22Rv1 (cell line): ENCODE results near the gene MINDY4.

Experiments
- H3K27ac ChIP-seq: fragments of 450-650 bp; 2 replicates; pipeline ENCODE4 v1.5.1; 2017
- CTCF ChIP-seq: fragments of 450-650 bp; IDR thresholded peaks from 2 replicates; pipeline ENCODE4 v1.5.1; 2017; ENCODE audit warnings: mild to moderate bottlenecking
- ZFX ChIP-seq: fragments of 450-650 bp; IDR thresholded peaks from 2 replicates; pipeline ENCODE4 v1.6.1; 2017; ENCODE audit warnings: antibody characterized with exemption, borderline replicate concordance

MINDY4 gene

GRCh38 chr7:30761214-30762156 is 9.7 kb upstream of the MINDY4 start:
- H3K27ac ChIP-seq, result no peak overlapping the region
- TF ChIP-seq ZFX, result no peak
- TF ChIP-seq CTCF, result no peak

GRCh38 chr7:30764030-30764975 is 6.9 kb upstream of the MINDY4 start:
- no peak for TF ChIP-seq CTCF
- no peak for TF ChIP-seq ZFX
- no peak overlapping the region for H3K27ac ChIP-seq

- no peak overlapping the region for H3K27ac ChIP-seq
- no peak for TF ChIP-seq ZFX
- no peak for TF ChIP-seq CTCF
Observed at GRCh38 chr7:30765408-30765807, 5.8 kb upstream of the MINDY4 start.

GRCh38 chr7:30770845-30771173 is 408 bp upstream of the MINDY4 start:
- peak overlapping the region; percentile 82 for H3K27ac ChIP-seq
- TF ChIP-seq ZFX, result no peak
- TF ChIP-seq CTCF, result no peak

- peak overlapping the region; percentile 82 for H3K27ac ChIP-seq
Observed at GRCh38 chr7:30771880-30772425, 736 bp downstream of the MINDY4 start.

GRCh38 chr7:30772984-30773383 is 1.8 kb downstream of the MINDY4 start:
- no peak for TF ChIP-seq ZFX
- H3K27ac ChIP-seq, result peak overlapping the region; percentile 82; the same call in 1 of the 2 replicates

More at GRCh38 chr7:30771880-30772425, 736 bp downstream of the MINDY4 start:
- no peak for TF ChIP-seq ZFX
- TF ChIP-seq CTCF, result no peak

GRCh38 chr7:30775992-30776391 is 4.8 kb downstream of the MINDY4 start:
- peak overlapping the region; percentile 93 for H3K27ac ChIP-seq
- TF ChIP-seq CTCF, result no peak
- TF ChIP-seq ZFX, result no peak
